ENCODE measurements around the gene UFSP1. TPM values are rescaled to one million over a fixed set of nuclear protein-coding genes. Genes with fewer than 3 reads are reported as not detected.

UFSP1 gene
- total and polyA plus RNA-seq, 3 donors from 2014 or later, result 1.3 to 4.2 (median 3.0) TPM

DNA sequence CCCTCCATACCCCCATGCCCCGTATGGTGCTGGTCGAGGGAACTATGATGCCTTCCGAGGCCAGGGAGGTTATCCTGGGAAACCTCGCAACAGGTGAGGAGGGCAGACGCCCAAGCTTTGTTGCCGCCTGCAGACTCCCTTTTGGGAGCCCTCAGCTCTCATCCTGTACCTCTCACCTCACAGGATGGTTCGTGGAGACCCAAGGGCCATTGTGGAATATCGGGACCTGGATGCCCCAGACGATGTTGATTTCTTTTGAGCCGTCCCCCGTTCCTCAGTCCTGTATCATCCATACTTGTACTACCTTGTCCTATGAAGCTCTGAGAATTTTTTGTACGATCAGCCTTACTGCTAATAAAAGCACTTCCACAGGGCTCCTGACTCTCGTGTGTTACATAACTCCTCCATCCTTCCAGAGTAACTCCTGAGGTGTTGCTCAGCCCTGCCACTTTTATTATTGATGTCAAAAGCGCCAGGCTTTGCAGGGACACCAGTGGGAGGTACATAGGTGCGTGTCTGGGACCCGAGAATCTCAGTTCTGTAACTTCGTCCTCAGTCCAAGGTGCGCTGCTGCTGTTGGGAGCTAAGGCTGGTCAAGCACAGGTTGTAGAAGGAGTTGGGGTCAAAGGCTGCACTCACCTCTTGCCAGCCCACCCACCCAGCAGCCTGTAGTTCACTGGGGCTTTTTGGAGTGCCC, 1.1 kb downstream of the UFSP1 start:
- Histone ChIP-seq H3K27me3 (no peaks in the 10 kb centered on the region), H3K27ac (peak overlapping the region in 1 of 2 donors; percentile 65), H3K9me3 (no peaks in the 10 kb centered on the region), H3K36me3 (ENCODE audit: low read depth, missing control alignments) (no peaks in the 10 kb centered on the region), H3K4me3 (peak overlapping the region in 1 of 2 donors; percentile 75), H3K4me1 (peaks cover 15% of the 10 kb centered on the region)
- intact Hi-C loops (cut with DNase I; ENCODE audit: low total_unique reads), result no loop called here
- TF ChIP-seq, protein P1, sequence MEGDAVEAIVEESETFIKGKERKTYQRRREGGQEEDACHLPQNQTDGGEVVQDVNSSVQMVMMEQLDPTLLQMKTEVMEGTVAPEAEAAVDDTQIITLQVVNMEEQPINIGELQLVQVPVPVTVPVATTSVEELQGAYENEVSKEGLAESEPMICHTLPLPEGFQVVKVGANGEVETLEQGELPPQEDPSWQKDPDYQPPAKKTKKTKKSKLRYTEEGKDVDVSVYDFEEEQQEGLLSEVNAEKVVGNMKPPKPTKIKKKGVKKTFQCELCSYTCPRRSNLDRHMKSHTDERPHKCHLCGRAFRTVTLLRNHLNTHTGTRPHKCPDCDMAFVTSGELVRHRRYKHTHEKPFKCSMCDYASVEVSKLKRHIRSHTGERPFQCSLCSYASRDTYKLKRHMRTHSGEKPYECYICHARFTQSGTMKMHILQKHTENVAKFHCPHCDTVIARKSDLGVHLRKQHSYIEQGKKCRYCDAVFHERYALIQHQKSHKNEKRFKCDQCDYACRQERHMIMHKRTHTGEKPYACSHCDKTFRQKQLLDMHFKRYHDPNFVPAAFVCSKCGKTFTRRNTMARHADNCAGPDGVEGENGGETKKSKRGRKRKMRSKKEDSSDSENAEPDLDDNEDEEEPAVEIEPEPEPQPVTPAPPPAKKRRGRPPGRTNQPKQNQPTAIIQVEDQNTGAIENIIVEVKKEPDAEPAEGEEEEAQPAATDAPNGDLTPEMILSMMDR (IDR thresholded peaks at IDR 0.05), result no peak
- no peak for TF ChIP-seq POLR2A (IDR thresholded peaks at IDR 0.05)
- DNase-seq, result no peak
- WGBS, 2 donors, result 69 to 71% methylated on average over 13 to 18 of the region's 18 CpGs

DNA sequence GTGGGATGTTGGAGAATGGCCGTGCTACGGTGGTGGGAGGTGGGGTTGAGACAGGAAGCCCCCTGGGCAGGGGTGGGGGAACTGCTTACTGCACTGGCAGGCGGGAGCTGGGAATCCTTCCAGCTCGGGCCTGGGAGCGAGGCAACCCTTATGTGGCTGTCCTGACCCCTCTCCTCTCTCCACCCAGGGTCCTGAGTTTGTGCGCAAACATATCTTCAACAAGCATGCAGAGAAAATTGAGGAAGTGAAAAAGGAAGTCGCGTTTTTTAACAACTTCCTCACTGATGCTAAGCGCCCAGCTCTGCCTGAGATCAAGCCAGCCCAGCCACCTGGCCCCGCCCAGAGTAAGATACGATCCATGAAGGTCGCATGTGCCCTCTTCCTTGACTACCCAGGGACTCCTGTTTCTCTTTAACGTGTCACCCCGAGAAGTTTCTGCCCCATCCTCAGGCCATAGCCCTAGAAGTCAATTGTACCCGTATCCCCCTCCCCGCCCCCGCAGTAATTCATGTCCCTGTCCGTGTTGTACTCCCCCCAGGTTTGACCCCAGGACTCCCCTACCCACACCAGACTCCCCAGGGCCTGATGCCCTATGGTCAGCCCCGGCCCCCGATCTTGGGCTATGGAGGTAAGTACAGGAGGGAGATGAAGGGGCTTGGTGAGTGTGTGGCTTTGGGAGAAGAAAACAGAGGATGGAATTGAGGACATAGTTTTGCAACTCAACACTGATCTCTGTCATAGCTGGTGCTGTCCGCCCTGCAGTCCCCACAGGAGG, 1.8 kb downstream of the UFSP1 start:
- Histone ChIP-seq H3K36me3 (ENCODE audit: low read depth, missing control alignments) (no peaks in the 10 kb centered on the region), H3K4me1 (peaks cover 15% of the 10 kb centered on the region), H3K27ac (no peak overlapping the region), H3K4me3 (no peak overlapping the region), H3K27me3 (no peaks in the 10 kb centered on the region), H3K9me3 (no peaks in the 10 kb centered on the region)
- TF ChIP-seq POLR2A (IDR thresholded peaks at IDR 0.05), result no peak
- TF ChIP-seq, protein P1 (IDR thresholded peaks at IDR 0.05), result no peak
- intact Hi-C loops (cut with DNase I; ENCODE audit: low total_unique reads), result no loop called here
- 68 to 77% methylated on average over 21 of the region's 21 CpGs for WGBS, 2 donors
- DNase-seq, result no peak

DNA sequence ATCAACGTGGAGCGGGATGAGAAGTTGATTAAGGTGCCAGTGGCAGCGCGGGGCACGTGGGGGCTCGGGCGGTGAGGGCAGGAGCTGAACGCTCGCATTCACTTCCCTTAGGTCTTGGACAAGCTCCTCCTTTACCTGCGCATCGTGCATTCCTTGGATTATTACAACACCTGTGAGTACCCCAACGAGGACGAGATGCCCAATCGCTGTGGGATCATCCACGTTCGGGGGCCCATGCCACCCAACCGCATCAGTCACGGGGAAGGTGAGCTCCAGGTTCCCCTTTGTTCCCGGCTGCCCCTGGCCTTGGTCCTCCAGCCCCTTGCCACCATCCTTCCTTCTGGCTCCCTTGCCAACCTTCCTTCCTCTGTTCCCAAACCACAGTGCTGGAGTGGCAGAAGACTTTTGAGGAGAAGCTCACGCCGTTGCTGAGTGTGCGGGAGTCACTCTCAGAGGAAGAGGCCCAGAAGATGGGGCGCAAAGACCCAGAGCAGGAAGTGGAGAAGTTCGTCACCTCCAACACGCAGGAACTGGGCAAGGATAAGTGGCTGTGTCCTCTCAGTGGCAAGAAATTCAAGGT, 2.5 kb downstream of the UFSP1 start:
- intact Hi-C loops (cut with DNase I; ENCODE audit: low total_unique reads), result no loop called here
- Histone ChIP-seq H3K36me3 (ENCODE audit: low read depth, missing control alignments) (no peaks in the 10 kb centered on the region), H3K4me1 (peaks cover 15% of the 10 kb centered on the region), H3K27ac (no peak overlapping the region), H3K9me3 (no peaks in the 10 kb centered on the region), H3K4me3 (no peak overlapping the region), H3K27me3 (no peaks in the 10 kb centered on the region)
- no peak for TF ChIP-seq POLR2A (IDR thresholded peaks at IDR 0.05)
- WGBS, 2 donors, result 83 to 85% methylated on average over 19 to 25 of the region's 25 CpGs
- DNase-seq, result no peak

DNA sequence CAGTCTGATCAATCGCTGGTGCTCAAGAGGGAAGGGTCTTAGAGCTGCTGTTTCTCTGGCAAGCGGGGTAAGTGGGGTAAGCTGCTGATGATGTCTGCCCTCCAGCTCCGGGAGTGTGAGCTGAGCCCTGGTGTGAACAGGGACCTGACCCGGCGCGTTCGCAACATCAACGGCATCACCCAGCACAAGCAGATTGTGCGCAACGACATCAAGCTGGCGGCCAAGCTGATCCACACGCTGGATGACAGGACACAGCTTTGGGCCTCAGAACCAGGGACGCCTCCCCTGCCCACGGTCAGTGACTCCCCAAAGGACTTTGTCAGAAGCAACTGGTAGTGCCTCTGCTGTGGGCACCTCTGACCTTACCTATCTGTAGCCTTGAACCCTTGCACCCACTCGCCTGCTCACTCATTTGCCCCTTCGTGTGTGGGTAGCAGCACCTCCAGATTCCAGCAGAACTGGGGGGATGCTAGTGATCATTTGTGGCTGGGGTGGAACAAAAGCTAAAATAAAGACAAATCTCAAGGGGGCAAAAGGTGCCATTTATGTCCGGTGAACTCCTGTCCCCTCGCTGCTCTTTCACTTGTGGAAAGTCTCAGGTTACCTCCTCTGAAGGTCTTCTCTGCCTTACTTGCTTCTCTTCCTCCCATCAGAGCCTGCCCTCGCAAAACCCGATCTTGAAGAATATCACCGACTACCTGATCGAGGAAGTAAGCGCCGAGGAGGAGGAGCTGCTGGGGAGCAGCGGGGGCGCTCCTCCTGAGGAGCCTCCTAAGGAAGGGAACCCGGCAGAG, 3.2 kb downstream of the UFSP1 start:
- 83 to 84% methylated on average over 16 to 27 of the region's 27 CpGs for WGBS, 2 donors
- no peak overlapping the region for H3K27ac ChIP-seq
- no peaks in the 10 kb centered on the region for H3K36me3 ChIP-seq (ENCODE audit: low read depth, missing control alignments)
- H3K9me3 ChIP-seq, result no peaks in the 10 kb centered on the region
- TF ChIP-seq, protein P1 (IDR thresholded peaks at IDR 0.05), result no peak
- TF ChIP-seq POLR2A (IDR thresholded peaks at IDR 0.05), result no peak
- H3K27me3 ChIP-seq, result no peaks in the 10 kb centered on the region
- intact Hi-C loops (cut with DNase I; ENCODE audit: low total_unique reads), result no loop called here
- no peak for DNase-seq
- no peak overlapping the region for H3K4me3 ChIP-seq
- peaks cover 15% of the 10 kb centered on the region for H3K4me1 ChIP-seq
